SJCRH30 (cell line): ENCODE results near the gene KCNJ5. TPM values are rescaled to one million over a fixed set of nuclear protein-coding genes. Genes with fewer than 3 reads are reported as not detected.
"Not testable (repeated sequence)": the region's sequence is repeated elsewhere in the genome, so short reads cannot be mapped to it uniquely, and the experiment has no call there.

Experiments
- DNase-seq, 2 experiments: peaks; one replicate each; pipeline ENCODE4 v3.0.0-alpha.2; 2015 to 2020
- H3K27ac ChIP-seq: fragments of 250-450 bp; sonication (Bioruptor Pico); 2 replicates; pipeline ENCODE4 v1.5.1; 2020; ENCODE audit warnings: mild to moderate bottlenecking, moderate library complexity
- H3K27me3 ChIP-seq: fragments of 250-450 bp; sonication (Bioruptor Pico); 2 replicates; pipeline ENCODE4 v1.5.1; 2020; ENCODE audit warnings: mild to moderate bottlenecking, moderate library complexity
- H3K36me3 ChIP-seq: fragments of 250-450 bp; sonication (Bioruptor Pico); 2 replicates; pipeline ENCODE4 v1.5.1; 2020; ENCODE audit warnings: mild to moderate bottlenecking, moderate library complexity
- H3K4me1 ChIP-seq: fragments of 250-450 bp; sonication (Bioruptor Pico); 2 replicates; pipeline ENCODE4 v1.5.1; 2020; ENCODE audit warnings: mild to moderate bottlenecking, moderate library complexity
- H3K4me3 ChIP-seq: fragments of 250-450 bp; sonication (Bioruptor Pico); 2 replicates; pipeline ENCODE4 v1.5.1; 2020; ENCODE audit warnings: mild to moderate bottlenecking, moderate library complexity
- H3K9me3 ChIP-seq: fragments of 250-450 bp; sonication (Bioruptor Pico); replicated peaks from 2 replicates; pipeline ENCODE4 v1.5.1; 2020; ENCODE audit warnings: mild to moderate bottlenecking, moderate library complexity
- total RNA-seq: library from RNA; depleted of rRNA; stranded (reverse); fragments of >200 nt; shearing (Covaris generic); gene quantifications from 2 replicates; pipeline ENCODE4 v1.2.3, GENCODE V29; 2014

Gene KCNJ5
- total RNA-seq, 1 experiment from 2014 or later, result 3.1 TPM

- H3K27me3 ChIP-seq, result no peaks in the 10 kb centered on the region
- peaks cover 37% of the 10 kb centered on the region for H3K4me1 ChIP-seq
- no peak overlapping the region for H3K4me3 ChIP-seq
- H3K9me3 ChIP-seq, result no peaks in the 10 kb centered on the region
- peak overlapping the region; percentile 77 for H3K27ac ChIP-seq
- no peak for DNase-seq
- H3K36me3 ChIP-seq, result no peaks in the 10 kb centered on the region
Measured at GRCh38 chr11:128909438-128910125, 18.4 kb downstream of the KCNJ5 start.

- H3K4me3 ChIP-seq, result no peak overlapping the region
- no peaks in the 10 kb centered on the region for H3K36me3 ChIP-seq
- no peaks in the 10 kb centered on the region for H3K27me3 ChIP-seq
- DNase-seq, result no peak
- H3K4me1 ChIP-seq, result peaks cover 35% of the 10 kb centered on the region
- no peak overlapping the region for H3K27ac ChIP-seq
- no peaks in the 10 kb centered on the region for H3K9me3 ChIP-seq
Measured at GRCh38 chr11:128910576-128910975, 19.4 kb downstream of the KCNJ5 start.

GRCh38 chr11:128911239-128911638 is 20.1 kb downstream of the KCNJ5 start:
- Histone ChIP-seq H3K4me1 (peaks cover 31% of the 10 kb centered on the region), H3K27me3 (no peaks in the 10 kb centered on the region), H3K27ac (no peak overlapping the region), H3K4me3 (no peak overlapping the region), H3K36me3 (no peaks in the 10 kb centered on the region), H3K9me3 (no peaks in the 10 kb centered on the region)
- no peak for DNase-seq

GRCh38 chr11:128911701-128912100 is 20.5 kb downstream of the KCNJ5 start:
- H3K4me3 ChIP-seq, result no peak overlapping the region
- H3K9me3 ChIP-seq, result no peaks in the 10 kb centered on the region
- peaks cover 30% of the 10 kb centered on the region for H3K4me1 ChIP-seq
- H3K27ac ChIP-seq, result no peak overlapping the region
- no peaks in the 10 kb centered on the region for H3K27me3 ChIP-seq
- H3K36me3 ChIP-seq, result no peaks in the 10 kb centered on the region
- no peak for DNase-seq

GRCh38 chr11:128913806-128914205 is 22.6 kb downstream of the KCNJ5 start:
- Histone ChIP-seq H3K27me3 (no peaks in the 10 kb centered on the region), H3K36me3 (no peaks in the 10 kb centered on the region), H3K4me3 (no peak overlapping the region), H3K9me3 (no peaks in the 10 kb centered on the region), H3K27ac (no peak overlapping the region), H3K4me1 (peaks cover 13% of the 10 kb centered on the region)
- no peak for DNase-seq

GRCh38 chr11:128914216-128915148 is 23.3 kb downstream of the KCNJ5 start:
- no peak overlapping the region for H3K4me3 ChIP-seq
- no peak overlapping the region for H3K27ac ChIP-seq
- no peaks in the 10 kb centered on the region for H3K36me3 ChIP-seq
- DNase-seq, result no peak
- no peaks in the 10 kb centered on the region for H3K27me3 ChIP-seq
- H3K4me1 ChIP-seq, result peaks cover 7% of the 10 kb centered on the region
- no peaks in the 10 kb centered on the region for H3K9me3 ChIP-seq

- Histone ChIP-seq H3K4me3 (no peak overlapping the region), H3K36me3 (no peaks in the 10 kb centered on the region), H3K27me3 (no peaks in the 10 kb centered on the region), H3K9me3 (no peaks in the 10 kb centered on the region), H3K27ac (no peak overlapping the region), H3K4me1 (0 out of 2 replicates have a peak, but pooled peaks cover under 1% of the 10 kb centered on the region)
- DNase-seq, result no peak
Measured at GRCh38 chr11:128915149-128915521, 24.0 kb downstream of the KCNJ5 start.

GRCh38 chr11:128916037-128916572 is 24.9 kb downstream of the KCNJ5 start:
- Histone ChIP-seq H3K36me3 (no peaks in the 10 kb centered on the region), H3K27ac (no peak overlapping the region), H3K27me3 (no peaks in the 10 kb centered on the region), H3K9me3 (no peaks in the 10 kb centered on the region), H3K4me3 (no peak overlapping the region), H3K4me1 (no peaks in the 10 kb centered on the region)
- DNase-seq, result no peak

GRCh38 chr11:128916681-128917080 is 25.5 kb downstream of the KCNJ5 start:
- H3K4me3 ChIP-seq, result no peak overlapping the region
- no peaks in the 10 kb centered on the region for H3K36me3 ChIP-seq
- H3K4me1 ChIP-seq, result no peaks in the 10 kb centered on the region
- no peak for DNase-seq
- H3K9me3 ChIP-seq, result no peaks in the 10 kb centered on the region
- H3K27me3 ChIP-seq, result no peaks in the 10 kb centered on the region
- H3K27ac ChIP-seq, result no peak overlapping the region

GRCh38 chr11:128917144-128917724 is 26.1 kb downstream of the KCNJ5 start:
- Histone ChIP-seq H3K4me3 (no peak overlapping the region), H3K36me3 (no peaks in the 10 kb centered on the region), H3K9me3 (no peaks in the 10 kb centered on the region), H3K27ac (no peak overlapping the region), H3K27me3 (no peaks in the 10 kb centered on the region), H3K4me1 (no peaks in the 10 kb centered on the region)
- DNase-seq, result no peak

- Histone ChIP-seq H3K4me1 (no peaks in the 10 kb centered on the region; the same call in 1 of the 2 replicates), H3K9me3 (no peaks in the 10 kb centered on the region), H3K4me3 (no peak overlapping the region), H3K27me3 (no peaks in the 10 kb centered on the region), H3K27ac (no peak overlapping the region), H3K36me3 (no peaks in the 10 kb centered on the region)
- no peak for DNase-seq
Measured at GRCh38 chr11:128919216-128919615, 28.1 kb downstream of the KCNJ5 start.

GRCh38 chr11:128919635-128920034 is 28.5 kb downstream of the KCNJ5 start:
- H3K4me3 ChIP-seq, H3K36me3 ChIP-seq, H3K27me3 ChIP-seq, H3K4me1 ChIP-seq, H3K27ac ChIP-seq, DNase-seq, H3K9me3 ChIP-seq: not testable (repeated sequence)

- no peak for DNase-seq
- Histone ChIP-seq H3K27ac (no peak overlapping the region), H3K36me3 (no peaks in the 10 kb centered on the region), H3K9me3 (no peaks in the 10 kb centered on the region), H3K4me3 (no peak overlapping the region), H3K4me1 (peaks cover 3% of the 10 kb centered on the region; the same call in 1 of the 2 replicates), H3K27me3 (no peaks in the 10 kb centered on the region)
Measured at GRCh38 chr11:128920666-128921065, 29.5 kb downstream of the KCNJ5 start.

GRCh38 chr11:128921793-128922192 is 30.6 kb downstream of the KCNJ5 start:
- no peaks in the 10 kb centered on the region for H3K27me3 ChIP-seq
- H3K27ac ChIP-seq, result no peak overlapping the region
- no peak for DNase-seq
- no peaks in the 10 kb centered on the region for H3K36me3 ChIP-seq
- H3K4me3 ChIP-seq, result no peak overlapping the region
- H3K4me1 ChIP-seq, result peaks cover 3% of the 10 kb centered on the region; the same call in 1 of the 2 replicates
- H3K9me3 ChIP-seq, result no peaks in the 10 kb centered on the region

- DNase-seq, result peak; percentile 30 to 39
- no peaks in the 10 kb centered on the region for H3K9me3 ChIP-seq
- H3K27me3 ChIP-seq, result no peaks in the 10 kb centered on the region
- H3K27ac ChIP-seq, result peak overlapping the region; percentile 19; the same call in 1 of the 2 replicates
- H3K4me1 ChIP-seq, result peaks cover 18% of the 10 kb centered on the region
- no peak overlapping the region for H3K4me3 ChIP-seq
- no peaks in the 10 kb centered on the region for H3K36me3 ChIP-seq
Measured at GRCh38 chr11:128924104-128924503, 32.9 kb downstream of the KCNJ5 start.
